ENCODE data around the gene IL9.

IL9 gene

GRCh38 chr5:135891268-135891667, 4.4 kb downstream of the IL9 start:
- DNase-seq = no peak

- DNase-seq = no peak
Observed at GRCh38 chr5:135890867-135891266, 4.8 kb downstream of the IL9 start.

GRCh38 chr5:135890296-135890695, 5.3 kb downstream of the IL9 start:
- no peak for DNase-seq

- DNase-seq = no peak
Observed at GRCh38 chr5:135887881-135888614, 7.6 kb downstream of the IL9 start.

- DNase-seq = peak; percentile 25
Observed at GRCh38 chr5:135887447-135887864, 8.2 kb downstream of the IL9 start.

GRCh38 chr5:135886136-135886535, 9.5 kb downstream of the IL9 start:
- no peak for DNase-seq

GRCh38 chr5:135885031-135885430, 10.6 kb downstream of the IL9 start:
- DNase-seq = no peak

GRCh38 chr5:135883441-135883840, 12.2 kb downstream of the IL9 start:
- DNase-seq = no peak

GRCh38 chr5:135883026-135883425, 12.6 kb downstream of the IL9 start:
- DNase-seq = no peak

- DNase-seq = no peak
Observed at GRCh38 chr5:135881819-135882218, 13.8 kb downstream of the IL9 start.

- no peak for DNase-seq
Observed at GRCh38 chr5:135881244-135881643, 14.4 kb downstream of the IL9 start.

- DNase-seq = no peak
Observed at GRCh38 chr5:135880801-135881200, 14.8 kb downstream of the IL9 start.

- DNase-seq = no peak
Observed at GRCh38 chr5:135880278-135880677, 15.4 kb downstream of the IL9 start.

GRCh38 chr5:135879591-135879990, 16.1 kb downstream of the IL9 start:
- no peak for DNase-seq

- no peak for DNase-seq
Observed at GRCh38 chr5:135878156-135878620, 17.5 kb downstream of the IL9 start.

- DNase-seq = no peak
Observed at GRCh38 chr5:135877570-135878155, 18.0 kb downstream of the IL9 start.

GRCh38 chr5:135876146-135876545, 19.5 kb downstream of the IL9 start:
- no peak for DNase-seq

GRCh38 chr5:135875567-135875966, 20.1 kb downstream of the IL9 start:
- no peak for DNase-seq

GRCh38 chr5:135874461-135874860, 21.2 kb downstream of the IL9 start:
- DNase-seq = no peak

- DNase-seq = no peak
Observed at GRCh38 chr5:135873831-135874230, 21.8 kb downstream of the IL9 start.

GRCh38 chr5:135871268-135871915, 24.2 kb downstream of the IL9 start:
- no peak for DNase-seq

- DNase-seq = no peak
Observed at GRCh38 chr5:135869935-135870334, 25.7 kb downstream of the IL9 start.

- no peak for DNase-seq
Observed at GRCh38 chr5:135869276-135869675, 26.4 kb downstream of the IL9 start.

GRCh38 chr5:135868681-135869080, 27.0 kb downstream of the IL9 start:
- no peak for DNase-seq

Data from NCI-H1105 (cell line).